NCI-H2227 (cell line): ENCODE measurements around the gene TIMM17A.
"Not testable (repeated sequence)": the region's sequence is repeated elsewhere in the genome, so short reads cannot be mapped to it uniquely, and the experiment has no call there.

Experiments
- DNase-seq: peaks from one replicate; lab custom pipeline; 2025; ENCODE audit not compliant: unreplicated experiment; lab: John Stamatoyannopoulos, UW

TIMM17A gene

GRCh38 chr1:202014060-202014459 is 58.8 kb downstream of the TIMM17A start:
- DNase-seq = no peak

- no peak for DNase-seq
Measured at GRCh38 chr1:202014915-202015661, 59.8 kb downstream of the TIMM17A start.

- DNase-seq = no peak
Measured at GRCh38 chr1:202015662-202015937, 60.3 kb downstream of the TIMM17A start.

GRCh38 chr1:202016022-202016810 is 60.9 kb downstream of the TIMM17A start:
- no peak for DNase-seq

GRCh38 chr1:202016811-202017748 is 61.8 kb downstream of the TIMM17A start:
- no peak for DNase-seq

- peak; percentile 21 for DNase-seq
Measured at GRCh38 chr1:202017749-202018467, 62.6 kb downstream of the TIMM17A start.

GRCh38 chr1:202018468-202019234 is 63.3 kb downstream of the TIMM17A start:
- no peak for DNase-seq

- DNase-seq = not testable (repeated sequence)
Measured at GRCh38 chr1:202019235-202019558, 63.9 kb downstream of the TIMM17A start.
